GM12801 (cell line): ENCODE data around the gene RUNDC3A.

Experiments used
- TF ChIP-seq, protein P1 (sequence below): IDR thresholded peaks from one replicate; pipeline ENCODE4 v1.5.1; 2011; ENCODE audit warnings: control low read depth; ENCODE audit not compliant: insufficient read length; ENCODE audit errors: extremely low read depth

The RUNDC3A gene

DNA sequence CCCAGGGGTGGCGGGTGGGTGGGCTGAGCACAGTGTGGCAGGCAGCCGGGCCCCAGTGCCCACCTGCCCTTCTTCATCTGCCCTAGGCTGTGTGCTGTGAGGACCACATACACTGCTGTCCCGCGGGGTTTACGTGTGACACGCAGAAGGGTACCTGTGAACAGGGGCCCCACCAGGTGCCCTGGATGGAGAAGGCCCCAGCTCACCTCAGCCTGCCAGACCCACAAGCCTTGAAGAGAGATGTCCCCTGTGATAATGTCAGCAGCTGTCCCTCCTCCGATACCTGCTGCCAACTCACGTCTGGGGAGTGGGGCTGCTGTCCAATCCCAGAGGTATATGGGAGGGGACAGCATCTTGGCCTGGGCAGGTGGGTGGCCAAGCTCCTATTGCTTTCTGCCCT is 43.1 kb downstream of the RUNDC3A start:
- TF ChIP-seq, protein P1, sequence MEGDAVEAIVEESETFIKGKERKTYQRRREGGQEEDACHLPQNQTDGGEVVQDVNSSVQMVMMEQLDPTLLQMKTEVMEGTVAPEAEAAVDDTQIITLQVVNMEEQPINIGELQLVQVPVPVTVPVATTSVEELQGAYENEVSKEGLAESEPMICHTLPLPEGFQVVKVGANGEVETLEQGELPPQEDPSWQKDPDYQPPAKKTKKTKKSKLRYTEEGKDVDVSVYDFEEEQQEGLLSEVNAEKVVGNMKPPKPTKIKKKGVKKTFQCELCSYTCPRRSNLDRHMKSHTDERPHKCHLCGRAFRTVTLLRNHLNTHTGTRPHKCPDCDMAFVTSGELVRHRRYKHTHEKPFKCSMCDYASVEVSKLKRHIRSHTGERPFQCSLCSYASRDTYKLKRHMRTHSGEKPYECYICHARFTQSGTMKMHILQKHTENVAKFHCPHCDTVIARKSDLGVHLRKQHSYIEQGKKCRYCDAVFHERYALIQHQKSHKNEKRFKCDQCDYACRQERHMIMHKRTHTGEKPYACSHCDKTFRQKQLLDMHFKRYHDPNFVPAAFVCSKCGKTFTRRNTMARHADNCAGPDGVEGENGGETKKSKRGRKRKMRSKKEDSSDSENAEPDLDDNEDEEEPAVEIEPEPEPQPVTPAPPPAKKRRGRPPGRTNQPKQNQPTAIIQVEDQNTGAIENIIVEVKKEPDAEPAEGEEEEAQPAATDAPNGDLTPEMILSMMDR = no peak

DNA sequence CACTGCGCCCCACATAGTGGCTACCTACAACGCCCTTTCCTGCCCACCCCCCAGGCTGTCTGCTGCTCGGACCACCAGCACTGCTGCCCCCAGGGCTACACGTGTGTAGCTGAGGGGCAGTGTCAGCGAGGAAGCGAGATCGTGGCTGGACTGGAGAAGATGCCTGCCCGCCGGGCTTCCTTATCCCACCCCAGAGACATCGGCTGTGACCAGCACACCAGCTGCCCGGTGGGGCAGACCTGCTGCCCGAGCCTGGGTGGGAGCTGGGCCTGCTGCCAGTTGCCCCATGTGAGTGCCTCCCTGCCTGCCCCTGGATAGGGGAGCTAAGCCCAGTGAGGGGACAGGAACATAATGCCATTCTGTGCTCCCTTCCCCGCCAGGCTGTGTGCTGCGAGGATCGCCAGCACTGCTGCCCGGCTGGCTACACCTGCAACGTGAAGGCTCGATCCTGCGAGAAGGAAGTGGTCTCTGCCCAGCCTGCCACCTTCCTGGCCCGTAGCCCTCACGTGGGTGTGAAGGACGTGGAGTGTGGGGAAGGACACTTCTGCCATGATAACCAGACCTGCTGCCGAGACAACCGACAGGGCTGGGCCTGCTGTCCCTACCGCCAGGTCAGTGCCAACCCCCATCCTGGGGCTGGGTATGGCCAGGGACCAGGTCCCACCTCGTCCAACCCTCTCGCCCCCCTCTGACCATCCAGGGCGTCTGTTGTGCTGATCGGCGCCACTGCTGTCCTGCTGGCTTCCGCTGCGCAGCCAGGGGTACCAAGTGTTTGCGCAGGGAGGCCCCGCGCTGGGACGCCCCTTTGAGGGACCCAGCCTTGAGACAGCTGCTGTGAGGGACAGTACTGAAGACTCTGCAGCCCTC is 43.8 kb downstream of the RUNDC3A start:
- TF ChIP-seq, protein P1 = no peak

DNA sequence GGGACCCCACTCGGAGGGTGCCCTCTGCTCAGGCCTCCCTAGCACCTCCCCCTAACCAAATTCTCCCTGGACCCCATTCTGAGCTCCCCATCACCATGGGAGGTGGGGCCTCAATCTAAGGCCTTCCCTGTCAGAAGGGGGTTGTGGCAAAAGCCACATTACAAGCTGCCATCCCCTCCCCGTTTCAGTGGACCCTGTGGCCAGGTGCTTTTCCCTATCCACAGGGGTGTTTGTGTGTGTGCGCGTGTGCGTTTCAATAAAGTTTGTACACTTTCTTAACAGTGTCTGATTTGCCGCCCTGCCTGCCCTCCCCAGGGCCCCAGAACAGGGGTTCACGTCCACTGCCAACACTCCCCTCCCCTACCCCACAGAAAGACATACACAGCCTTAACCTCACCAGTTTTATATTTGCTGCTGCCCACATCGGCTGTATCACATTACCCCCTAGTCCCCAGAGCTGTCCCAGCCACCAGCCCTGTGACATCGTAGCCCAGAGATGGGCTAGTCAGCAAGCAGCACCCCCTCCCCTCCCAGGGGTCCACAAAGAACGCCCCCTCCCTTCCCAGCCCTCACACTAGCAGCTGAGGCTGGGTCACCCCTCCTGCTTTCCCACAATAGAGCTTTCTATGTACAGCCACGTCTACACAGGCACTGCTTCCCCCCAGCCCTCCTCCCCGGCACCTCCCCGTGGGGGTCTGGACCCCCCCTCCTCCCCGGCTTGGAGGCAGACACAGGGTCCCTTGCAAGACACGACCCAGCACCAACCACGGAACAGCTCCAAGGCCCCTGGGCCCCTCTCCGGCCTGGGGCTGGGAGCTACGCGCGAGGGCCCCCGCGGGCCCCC is 44.6 kb downstream of the RUNDC3A start:
- TF ChIP-seq, protein P1 = no peak

DNA sequence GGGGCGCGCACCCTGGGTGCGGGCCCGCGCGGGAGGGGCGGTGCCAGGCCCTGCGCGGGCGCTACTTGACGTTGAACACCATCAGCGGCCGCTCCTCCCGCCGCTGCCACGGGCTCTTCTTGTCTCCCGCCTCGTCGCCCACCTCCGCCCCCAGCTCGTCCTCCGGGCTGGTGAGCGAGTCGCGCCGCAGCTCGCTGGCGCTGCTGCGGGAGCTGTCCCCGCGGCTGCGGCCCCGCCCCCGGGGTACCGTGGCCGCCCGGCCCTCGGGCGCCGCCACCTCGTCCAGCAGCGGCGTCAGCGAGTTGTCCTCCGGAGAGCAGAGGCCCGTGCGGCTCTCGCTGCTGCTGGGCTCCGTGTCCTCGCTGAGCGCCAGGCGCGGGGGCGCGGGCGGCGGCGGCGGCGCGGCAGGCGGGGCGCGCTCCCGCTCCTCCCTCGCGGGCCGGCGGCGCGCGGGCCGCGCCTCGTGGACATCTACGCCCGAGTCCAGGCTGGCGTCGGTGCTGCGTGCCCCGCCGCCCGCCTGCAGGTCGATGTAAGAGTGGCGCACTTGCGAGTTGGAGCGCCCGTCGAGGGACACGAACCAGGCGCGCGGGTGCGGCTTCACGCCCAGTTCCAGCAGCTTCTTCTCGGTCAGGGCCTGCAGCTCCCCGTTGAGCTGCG is 45.4 kb downstream of the RUNDC3A start:
- TF ChIP-seq, protein P1 = no peak

DNA sequence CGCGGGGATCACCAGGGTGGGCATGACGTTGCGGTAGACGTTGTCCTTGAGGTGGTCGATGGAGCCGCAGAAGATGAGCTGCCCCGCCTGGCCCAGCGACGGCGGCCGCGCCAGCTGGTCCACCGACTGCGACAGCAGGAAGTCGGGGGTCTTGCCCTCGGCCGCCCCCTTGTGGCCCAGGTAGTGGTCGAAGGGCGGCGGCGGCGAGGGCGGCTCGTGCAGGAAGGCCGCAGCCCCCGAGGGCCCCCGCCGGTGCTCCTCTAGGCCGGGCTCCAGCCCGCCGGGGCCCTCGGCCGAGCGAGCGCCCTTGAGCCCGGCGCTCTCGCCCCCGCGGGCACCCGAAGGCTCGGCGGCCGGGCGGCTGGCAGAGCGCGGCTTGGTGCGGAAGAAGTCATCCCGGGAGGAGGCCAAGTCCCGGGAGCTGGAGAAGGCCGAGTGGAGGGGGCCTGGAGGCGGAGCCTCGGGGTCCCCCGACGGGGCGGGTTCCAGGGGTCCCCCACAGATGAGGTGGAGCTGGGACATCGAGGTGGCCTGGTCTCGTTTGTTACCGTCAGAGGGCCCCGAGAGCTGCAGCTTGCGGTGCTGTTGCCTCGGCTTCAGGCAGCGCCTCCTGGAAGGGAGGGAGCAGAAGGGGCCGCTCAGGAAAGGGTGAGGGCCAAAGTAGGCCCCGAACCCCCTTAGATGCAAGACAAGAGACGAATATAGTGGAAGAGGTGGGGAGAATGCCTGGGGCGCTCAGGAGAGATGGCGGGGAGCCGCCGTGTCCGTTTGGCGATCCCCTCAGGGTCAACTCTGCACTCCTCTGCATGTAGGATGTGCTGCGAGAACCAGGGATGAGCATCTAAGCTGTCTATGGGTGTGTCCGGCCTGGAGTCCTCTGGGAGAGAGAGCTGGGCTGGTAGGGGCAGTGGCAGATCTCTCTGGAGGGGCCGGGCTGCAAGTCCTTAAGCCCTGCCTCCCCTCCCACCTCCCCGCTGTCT is 46.5 kb downstream of the RUNDC3A start:
- TF ChIP-seq, protein P1 = no peak

DNA sequence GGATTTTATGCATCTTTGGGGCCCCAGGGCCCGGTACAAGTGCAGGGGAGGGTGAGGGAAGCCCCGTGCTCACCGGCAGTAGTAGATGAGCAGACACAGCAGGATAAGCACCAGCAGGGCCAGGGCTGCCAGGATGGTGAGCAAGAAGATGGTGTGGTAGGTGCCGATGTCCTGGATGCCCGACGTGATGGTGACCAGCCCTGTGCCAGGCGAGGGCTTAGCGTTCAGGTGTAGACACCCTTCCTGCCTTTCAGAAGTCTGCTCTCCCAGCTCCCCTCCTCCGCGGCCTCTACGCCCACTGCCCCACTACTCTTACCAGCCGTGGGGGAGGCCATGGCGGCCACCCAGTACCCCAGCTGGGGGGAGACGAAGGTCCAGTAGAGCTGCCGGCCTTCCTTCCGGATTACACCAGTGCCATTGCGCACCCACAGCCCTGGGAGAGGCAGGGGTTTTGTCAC is 47.3 kb downstream of the RUNDC3A start:
- TF ChIP-seq, protein P1 = no peak
